Islet precursor cell (in vitro differentiated cells): ENCODE measurements around the gene SOX10.
"Not testable (repeated sequence)": the region's sequence is repeated elsewhere in the genome, so short reads cannot be mapped to it uniquely, and the experiment has no call there.

Experiments used
- DNase-seq: peaks from one replicate; pipeline ENCODE4 v3.0.0-alpha.2; 2018

SOX10 gene

DNA sequence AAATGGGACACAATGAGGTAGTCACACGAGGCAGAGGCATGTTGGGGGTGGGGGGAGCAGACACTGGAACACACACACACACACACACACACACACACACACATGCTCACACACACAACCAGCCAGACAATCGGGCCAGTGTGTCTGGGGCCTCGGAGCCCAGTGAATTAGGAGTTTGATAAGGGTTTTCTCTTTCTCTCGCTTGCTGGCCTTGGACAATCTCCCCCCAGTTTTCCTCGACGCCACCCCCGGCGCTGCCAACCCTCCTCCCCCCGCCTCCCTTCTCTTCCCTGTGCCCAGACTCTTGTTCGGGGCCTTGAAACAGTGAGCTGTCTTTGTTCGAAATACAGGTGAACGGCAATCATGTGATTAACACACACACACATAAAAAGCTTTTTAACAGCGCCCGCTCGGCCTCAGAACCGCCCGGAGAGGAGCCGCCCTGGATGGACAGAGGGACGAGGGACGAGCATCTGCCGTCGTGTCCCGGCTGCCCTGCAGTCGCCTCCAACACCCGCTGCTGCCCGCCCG, 1.5 kb upstream of the SOX10 start:
- no peak for DNase-seq

- DNase-seq: no peak
Observed at GRCh38 chr22:37985050-37985585, 763 bp upstream of the SOX10 start.

DNA sequence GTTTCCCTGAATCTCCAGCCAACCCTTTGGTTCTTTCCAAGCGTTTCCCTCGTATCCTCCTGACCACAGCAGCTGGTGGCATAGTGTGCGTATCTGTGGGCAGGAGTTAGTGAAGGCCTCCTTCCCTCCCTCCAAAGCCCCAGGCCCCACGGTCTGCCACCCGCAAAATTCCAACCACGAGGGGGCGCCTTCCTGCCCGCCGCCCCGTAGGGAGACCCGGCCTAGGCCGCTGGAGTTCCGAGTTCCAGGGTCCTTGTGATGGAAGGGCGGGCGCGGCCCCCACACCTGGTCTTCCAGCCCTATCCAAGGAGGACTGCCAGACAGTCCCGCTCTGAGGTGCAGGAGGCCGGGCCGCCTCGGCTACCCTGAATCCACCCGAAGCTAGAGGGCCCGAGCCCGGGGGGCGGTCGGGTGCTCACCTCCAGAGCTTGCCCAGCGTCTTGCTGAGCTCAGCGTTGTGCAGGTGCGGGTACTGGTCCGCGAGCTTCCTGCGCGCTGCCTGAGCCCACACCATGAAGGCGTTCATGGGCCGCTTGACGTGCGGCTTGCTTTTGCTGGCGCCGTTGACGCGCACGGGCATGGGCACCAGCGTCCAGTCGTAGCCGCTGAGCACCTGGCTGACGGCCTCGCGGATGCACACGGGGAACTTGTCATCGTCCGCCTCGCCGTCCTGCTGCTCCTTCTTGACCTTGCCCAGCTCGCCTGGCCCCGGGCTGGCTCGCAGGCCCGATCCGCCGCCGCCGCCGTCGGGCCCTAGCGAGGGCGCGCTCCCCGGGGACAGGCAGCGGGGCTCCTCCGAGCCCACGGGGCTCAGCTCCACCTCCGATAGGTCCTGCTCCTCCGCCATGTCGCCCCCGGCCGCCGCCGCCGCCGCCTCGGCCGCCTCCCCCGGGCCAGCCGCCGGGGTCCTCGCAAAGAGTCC, 1.2 kb downstream of the SOX10 start:
- DNase-seq: peak; percentile 82

DNA sequence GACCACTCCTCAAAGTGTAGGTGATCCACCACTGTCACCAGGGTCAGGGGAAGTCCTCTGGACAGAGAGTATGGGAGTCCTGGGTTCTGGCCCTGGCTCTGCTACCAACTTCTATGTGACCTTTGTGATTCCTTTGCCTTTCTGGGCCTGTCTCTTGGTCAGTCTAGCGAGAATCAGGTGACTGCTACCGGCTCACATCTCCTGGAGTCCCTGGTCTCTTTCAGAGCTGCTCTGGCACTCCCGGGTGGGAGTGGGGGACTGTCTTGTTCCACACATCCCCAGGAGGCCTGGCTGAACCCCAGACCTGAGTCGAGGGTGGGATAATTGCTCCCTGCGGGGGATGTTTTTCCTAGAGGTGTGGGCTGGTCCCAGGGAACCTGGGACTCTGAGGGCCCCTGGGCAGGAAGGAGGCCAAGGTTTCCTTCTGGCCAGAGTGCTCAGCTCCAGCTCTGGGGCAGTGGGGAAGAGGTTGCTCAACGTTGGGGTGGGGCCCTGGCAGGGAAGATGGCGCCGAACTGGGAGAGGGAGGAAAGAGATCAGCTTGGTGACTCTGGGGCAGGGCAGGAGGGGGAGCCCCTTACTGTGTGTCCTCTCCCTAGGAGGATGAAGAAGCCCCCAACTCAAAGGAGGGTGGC, 2.1 kb downstream of the SOX10 start:
- no peak for DNase-seq

DNA sequence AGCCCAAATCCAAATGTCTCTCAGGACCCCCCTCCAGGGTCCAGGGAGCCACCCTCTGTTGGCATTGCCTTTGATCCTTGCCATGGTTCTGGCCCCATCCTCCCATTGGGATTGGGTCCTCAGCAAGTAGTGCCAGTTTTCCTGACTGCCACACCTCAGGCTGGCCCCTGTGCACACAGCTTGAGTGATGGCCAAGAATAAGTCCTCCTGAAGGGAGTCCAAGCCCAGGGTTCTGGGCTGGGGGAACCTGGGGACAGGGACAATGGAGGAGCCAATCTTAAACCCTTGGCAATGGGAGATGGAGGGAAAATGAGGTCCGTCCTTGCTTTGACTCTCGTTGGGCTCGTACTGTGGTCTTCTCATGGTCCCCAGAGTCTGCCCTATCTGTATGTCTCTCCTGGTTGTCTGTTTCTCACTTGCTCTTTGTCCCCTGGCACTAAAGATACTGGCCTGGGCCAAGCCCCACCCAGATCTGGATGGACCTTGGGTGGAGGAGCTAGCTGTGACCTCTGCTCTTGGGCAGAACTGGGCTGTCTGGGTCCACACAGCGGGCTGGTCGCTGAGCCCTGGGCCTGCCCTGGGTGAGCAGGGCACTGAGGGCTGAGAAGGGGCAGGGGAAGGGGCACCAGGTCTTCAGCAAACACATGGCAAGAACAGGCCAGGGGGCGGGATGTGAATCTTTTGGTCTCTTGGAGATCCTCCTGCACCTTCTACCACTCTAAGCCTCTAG, 2.9 kb downstream of the SOX10 start:
- DNase-seq: no peak

DNA sequence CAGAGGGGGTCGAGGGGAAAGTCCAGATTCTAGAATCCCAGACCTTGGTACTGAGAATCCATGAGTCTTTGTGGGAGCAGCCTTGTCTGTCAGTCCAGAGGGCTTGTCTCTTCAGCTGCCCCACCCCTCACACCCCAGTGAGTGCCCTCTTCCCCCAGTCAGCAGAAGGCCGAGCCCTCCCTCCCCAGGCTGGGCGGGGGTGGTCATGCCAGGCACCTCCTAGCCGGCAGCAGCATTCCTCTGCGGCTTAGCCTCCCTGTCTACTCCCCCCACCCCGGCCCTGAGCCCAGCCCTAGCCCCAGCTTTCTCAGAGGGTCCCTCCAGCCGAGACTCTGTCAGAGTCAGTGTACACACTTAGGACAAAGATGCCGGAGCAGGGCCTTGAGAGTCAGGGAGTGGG, 4.6 kb downstream of the SOX10 start:
- DNase-seq: peak; percentile 50

- DNase-seq: no peak
Observed at GRCh38 chr22:37976547-37976946, 7.8 kb downstream of the SOX10 start.

DNA sequence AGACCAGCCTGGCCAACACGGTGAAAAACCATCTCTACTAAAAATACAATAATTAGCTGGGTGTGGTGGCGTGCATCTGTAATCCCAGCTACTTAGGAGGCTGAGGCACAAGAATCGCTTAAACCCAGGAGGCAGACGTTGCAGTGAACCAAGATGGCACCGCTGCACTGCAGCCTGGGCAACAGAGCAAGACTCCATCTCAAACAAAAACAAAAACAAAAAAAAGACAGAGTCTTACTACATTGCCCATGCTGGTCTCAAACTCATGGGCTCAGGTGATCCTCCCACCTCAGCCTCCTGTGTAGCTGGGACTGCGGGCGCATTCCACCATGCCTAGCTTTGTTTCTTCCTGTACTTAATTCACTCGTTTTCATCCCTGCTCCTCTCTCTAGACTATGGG, 8.3 kb downstream of the SOX10 start:
- DNase-seq: not testable (repeated sequence)

GRCh38 chr22:37975153-37975552, 9.2 kb downstream of the SOX10 start:
- no peak for DNase-seq

DNA sequence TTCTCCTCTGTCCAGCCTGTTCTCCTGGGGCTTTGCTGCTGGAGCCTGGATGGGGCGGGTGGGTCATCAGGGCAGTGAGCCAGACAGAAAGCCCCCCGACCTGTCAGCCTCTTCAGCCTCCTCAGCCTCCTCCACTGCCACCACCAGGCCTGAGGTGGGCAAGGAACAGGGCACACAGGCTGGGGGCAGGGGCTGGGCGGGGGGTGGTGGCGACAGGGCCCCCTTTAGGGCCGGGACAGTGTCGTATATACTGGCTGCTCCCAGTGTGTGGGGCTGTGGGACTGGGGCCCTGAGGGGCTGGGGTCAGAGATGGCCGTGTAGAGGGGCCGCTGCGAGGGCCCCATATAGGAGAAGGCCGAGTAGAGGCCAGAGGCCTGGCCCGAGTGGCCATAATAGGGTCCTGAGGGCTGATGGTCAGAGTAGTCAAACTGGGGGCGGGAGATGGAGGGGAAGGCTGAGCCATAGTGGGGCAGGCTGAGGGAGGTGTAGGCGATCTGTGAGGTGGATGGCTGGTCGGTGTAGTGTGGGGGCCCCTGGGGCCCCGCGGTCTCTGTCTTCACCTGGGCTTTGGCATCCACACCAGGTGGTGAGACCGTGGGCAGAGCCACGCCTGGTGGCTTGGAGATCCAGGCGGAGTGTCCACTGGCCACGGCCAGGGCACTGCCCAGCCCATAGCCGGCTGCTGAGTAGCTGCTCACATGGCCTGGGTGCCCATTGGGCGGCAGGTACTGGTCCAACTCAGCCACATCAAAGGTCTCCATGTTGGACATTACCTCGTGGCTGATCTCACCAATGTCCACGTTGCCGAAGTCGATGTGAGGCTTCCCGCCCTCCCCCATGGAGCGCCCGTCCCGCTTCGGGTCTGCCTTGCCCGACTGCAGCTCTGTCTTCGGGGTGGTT, 10.8 kb downstream of the SOX10 start:
- no peak for DNase-seq

DNA sequence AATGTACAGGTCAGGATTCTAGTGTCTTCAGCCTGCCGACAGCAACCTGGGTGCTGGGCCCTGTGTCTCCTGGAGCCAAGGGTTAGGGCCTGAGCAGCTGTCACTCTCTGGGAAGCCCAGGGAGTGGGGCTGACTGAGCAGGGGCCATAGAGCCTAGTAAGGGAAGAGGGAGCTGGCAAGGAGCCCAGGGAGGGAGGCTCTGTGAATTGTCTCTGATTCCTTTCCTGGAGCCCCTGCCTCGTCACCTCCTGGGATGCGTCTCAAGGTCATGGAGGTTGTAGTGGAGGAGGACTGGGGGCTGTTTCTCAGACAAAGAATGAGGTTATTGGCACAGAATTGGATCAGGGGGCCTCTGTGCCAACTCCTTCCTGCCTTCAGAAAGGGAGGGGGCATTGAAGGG, 11.8 kb downstream of the SOX10 start:
- no peak for DNase-seq

DNA sequence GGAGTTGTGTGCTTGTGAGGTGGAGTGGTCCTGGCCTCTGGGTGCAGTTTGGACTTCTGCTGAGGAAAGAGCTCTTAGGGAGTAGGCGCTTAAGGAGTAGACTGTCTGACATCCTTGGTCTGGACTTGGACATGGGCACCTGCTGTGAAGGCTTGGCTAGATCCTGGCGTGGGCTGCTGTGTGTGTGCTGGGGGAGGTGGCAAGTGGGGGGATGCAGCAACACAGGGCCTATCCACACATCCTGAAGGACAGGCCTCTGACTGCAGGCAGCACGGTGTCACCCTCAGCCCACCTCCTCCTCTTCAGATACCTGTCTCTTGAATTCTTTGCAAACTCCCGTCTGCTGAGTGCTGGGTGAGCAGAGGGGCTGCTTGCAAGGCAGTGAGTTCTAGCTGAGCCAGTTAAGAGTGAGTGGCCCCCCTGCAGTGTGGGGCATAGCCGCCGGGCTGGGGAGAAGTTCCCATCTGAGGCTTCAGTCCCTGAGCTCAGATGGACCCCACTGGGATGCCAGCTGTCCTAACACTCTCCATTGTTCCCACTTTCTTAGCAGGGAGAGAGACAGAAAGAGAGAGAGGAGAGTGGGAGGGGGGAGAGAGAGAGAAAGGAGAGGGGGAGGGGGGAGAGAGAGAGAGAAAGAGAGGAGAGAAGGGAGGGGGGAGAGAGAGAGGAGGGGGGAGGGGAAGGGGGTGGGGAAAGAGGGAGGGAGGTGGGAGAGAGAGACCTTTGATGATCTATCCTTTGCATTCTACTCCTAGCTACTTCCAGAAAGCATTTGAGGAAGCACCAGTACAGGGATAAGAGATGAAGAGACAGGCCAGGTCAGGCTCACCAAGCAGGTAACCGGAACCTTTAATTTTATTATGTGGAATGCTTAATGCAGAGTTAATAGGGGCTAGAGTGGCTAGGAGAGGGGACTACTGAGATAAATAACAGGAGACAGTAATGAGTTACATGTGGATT, 12.6 kb downstream of the SOX10 start:
- DNase-seq: no peak

GRCh38 chr22:37970864-37971263, 13.5 kb downstream of the SOX10 start:
- no peak for DNase-seq

DNA sequence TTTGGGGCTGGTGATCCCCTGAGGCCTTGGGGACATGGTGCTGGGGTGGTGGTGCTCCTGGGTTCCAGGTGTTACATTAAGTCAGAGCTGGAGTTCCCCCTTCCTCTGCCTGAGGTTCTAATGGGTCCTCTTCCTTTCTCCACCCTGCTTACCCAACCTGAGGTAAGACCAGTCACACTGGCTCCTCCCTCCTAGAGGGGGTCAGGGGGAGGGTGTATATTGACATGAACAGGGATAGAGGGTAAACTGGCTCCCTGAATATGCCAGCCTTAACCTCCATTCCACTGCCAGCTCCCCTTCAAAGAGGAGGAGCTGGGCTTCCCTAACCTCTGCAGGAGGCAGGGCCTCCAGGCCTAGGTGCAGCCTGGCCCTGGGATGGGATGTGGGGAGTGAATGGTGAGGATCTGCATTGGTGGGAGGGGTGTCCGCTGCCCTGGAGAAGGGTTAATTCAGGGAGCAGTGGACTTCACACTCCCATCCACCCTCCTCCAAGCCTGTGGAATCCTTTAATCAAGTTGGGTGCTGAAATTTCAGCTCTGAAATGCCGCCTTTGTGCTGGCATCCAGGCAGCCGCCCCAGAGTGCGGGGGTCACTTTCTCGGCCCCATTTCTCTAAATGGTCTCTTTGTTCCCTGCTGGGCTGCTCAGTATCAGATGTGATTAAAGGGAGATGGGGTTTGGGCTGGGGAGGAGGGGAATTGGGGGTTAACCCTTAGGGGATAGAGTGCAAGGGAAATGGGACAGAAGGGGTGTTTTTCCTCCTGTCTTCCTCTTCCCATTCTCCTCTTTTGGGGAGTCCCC, 15.7 kb downstream of the SOX10 start:
- DNase-seq: no peak

GRCh38 chr22:37967637-37968451, 16.5 kb downstream of the SOX10 start:
- peak; percentile 70 for DNase-seq

DNA sequence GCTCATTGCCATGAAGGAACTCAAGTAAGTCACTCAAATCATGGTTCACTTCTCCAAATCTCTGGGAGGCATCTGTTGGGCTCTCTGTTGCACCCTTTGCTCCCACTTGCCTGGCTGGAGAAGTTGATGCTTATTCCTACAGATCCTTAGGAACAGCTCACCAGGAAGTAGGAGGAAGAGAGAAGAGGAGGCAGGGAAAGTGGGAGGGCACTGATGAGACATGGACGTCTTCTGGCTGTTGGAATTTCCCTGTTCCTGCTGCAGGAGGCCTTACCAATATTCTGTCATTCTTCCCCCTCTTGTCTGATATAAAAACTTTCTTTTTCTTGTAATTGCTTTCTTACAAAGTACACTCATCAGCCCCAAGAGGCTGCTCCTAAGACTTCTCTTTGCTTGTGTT, 17.2 kb downstream of the SOX10 start:
- no peak for DNase-seq

- DNase-seq: no peak
Observed at GRCh38 chr22:37965940-37966664, 18.3 kb downstream of the SOX10 start.

GRCh38 chr22:37961062-37961461, 23.3 kb downstream of the SOX10 start:
- no peak for DNase-seq
